ENCODE results near the gene FAF2.
"Not testable (repeated sequence)": the region's sequence is repeated elsewhere in the genome, so short reads cannot be mapped to it uniquely, and the experiment has no call there.

FAF2 gene

DNA sequence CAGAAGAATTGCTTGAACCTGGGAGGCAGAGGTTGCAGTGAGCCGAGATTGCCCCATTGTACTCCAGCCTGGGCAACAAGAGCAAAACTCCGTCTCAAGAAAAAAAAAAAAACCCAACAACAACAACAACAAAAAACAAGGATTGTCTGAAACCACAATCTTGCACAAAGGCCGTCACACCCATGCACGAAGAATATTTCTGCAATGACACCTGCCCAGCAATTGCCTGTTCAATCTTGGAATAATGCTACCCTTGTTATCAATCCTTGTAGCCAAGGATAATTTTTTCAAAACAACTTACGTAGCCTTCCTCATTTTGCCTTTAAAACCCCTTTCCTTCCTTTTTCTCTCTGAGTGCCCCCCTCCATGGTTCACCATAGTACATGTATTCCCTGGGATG is 28.1 kb upstream of the FAF2 start:
- no peak for DNase-seq

GRCh38 chr5:176420972-176421544 is 27.1 kb upstream of the FAF2 start:
- DNase-seq: peak; percentile 50

GRCh38 chr5:176424181-176424580 is 24.0 kb upstream of the FAF2 start:
- DNase-seq: no peak

- no peak for DNase-seq
Measured at GRCh38 chr5:176425138-176425537, 23.0 kb upstream of the FAF2 start.

DNA sequence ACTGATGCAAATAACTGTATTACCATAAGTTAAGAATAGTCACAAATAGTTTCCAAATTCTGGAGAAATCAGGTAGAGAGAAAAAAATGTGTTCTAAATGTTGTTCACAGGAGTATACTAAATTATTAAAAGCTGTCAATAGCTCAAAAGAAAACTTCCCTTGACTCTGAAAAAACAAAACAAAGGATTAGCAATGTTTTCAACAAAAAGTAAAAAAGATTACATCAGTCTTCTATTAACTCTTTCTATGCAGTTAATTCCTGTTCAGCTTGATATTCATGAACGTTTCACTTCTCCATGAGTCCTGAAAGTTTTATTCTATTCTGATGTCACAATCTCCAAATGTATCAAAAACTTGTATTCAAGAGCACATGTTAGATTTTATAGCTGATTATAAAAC is 22.4 kb upstream of the FAF2 start:
- DNase-seq: no peak

DNA sequence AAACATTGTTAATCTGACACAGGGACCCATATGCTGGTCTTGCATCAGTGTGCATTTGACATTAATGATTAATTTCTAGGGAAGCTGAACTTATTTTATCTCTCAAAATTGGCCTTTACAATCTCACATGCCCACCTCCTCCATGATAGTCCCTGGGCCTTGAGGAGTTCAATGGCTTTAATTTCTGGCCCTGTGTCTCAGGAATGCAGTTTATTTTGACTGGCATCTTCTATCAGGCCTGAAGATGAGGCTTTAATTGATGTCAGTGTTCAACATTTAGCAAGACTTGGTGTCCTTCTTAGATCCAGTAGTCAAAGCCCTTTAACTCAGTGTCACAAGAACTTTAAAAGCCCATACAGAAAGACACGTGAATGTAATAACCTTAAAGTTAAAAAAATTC is 21.3 kb upstream of the FAF2 start:
- DNase-seq: no peak

DNA sequence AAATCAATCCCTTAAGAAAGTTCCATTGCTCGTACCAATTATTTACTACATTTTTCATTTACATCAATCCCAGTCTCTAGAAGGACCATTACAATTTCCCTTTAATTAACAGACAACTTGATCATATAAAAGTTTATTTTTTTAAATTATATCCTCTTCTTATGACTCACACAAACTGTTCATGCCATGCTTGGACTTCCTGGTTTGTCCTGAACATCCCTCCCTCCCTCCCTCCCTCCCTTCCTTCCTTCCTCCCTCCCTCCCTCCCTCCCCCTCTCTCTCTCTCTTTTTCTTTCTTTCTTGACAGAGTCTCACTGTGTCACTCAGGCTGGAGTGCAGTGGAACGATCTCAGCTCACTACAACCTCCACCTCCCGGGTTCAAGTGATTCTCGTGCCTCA is 20.2 kb upstream of the FAF2 start:
- DNase-seq: no peak

- DNase-seq: no peak
Measured at GRCh38 chr5:176429972-176430371, 18.2 kb upstream of the FAF2 start.

DNA sequence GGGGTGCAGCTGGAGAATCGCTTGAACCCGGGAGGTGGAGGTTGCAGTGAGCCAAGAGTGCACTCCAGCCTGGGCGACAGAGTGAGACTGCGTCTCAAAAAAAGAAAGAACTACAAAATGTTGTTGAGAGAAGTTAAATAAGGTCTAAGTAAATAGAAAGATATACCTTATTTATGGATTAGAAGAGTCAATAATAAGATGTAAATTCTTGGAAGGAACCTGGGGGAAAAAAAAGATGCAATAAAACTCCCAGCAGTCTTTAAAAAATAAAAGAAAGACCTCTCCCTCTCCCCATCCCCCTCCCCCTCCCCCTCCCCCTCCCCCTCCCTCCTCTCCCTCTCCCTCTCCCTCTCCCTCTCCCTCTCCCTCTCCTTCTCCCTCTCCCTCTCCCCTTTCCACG is 15.5 kb upstream of the FAF2 start:
- no peak for DNase-seq

- no peak for DNase-seq
Measured at GRCh38 chr5:176436656-176437055, 11.5 kb upstream of the FAF2 start.

DNA sequence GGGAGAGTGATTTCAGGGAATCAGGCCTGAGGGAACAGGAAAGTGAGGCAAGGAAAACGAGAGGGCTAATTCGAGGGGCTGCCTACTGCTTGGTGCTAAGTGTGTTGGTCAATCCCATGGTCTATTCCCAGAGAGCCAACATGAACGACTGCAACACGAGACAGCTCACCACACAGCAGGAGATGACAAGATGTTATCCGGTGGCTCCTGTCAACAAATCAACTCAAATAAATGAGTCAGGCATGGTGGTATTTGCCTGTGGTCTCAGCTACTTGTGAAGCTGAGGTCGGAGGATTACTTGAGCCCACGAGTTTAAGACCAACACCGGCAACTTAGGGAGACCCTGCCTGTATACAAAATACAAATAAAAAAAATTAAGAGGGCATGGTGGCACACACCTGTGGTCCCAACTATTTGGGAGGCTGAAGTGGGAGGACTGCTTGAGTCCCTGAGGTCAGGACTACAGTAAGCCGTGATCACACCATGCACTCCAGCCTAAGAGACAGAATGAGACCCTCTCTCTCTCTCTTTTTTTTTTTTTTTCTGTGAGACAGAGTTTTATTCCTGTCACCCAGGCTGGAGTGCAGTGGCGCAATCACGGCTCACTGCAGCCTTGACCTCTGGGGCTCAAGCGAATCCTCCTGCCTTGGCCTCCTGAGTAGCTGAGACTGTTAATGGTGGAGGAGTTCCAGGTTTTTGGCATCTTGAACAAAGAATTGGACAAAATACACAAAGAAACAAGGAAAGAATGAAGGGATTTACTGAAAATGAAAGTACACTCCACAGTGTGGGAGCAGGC is 9.0 kb upstream of the FAF2 start:
- DNase-seq: no peak

- peak; percentile 61 for DNase-seq
Measured at GRCh38 chr5:176440927-176441706, 7.1 kb upstream of the FAF2 start.

DNA sequence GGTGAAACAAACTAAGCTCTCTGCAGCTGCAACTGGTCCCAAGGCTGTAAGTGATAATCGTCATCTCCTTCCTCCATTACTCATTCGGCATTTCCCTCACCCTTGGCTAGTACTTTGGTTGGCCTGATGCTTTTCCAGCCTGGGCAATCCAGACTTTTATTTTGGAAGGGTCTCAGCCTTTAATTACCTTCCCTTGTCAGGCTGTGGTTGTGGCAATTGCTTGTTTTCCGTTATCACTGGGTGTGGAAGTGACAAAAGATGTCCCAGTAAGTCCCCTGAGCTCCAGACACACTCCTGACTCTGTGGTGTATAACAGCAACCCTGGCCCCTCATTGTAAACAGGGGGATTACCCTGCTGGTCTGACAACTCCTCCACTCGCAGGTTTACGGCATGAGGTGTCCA is 6.3 kb upstream of the FAF2 start:
- DNase-seq: peak; percentile 47

DNA sequence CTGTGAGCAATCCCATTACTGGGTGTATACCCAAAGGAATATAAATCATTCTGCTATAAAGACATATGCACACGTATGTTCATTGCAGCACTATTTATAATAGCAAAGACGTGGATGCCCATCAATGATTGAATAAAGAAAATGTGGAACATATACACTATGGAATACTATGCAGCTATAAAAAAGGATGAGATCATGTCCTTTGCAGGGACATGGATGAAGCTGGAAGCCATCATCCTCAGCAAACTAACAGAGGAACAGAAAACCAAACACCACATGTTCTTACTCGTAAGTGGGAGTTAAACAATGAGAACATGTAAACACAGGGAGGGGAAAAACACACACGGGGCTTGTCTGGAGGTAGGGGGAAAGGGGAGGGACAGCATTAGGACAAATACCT is 5.3 kb upstream of the FAF2 start:
- not testable (repeated sequence) for DNase-seq

DNA sequence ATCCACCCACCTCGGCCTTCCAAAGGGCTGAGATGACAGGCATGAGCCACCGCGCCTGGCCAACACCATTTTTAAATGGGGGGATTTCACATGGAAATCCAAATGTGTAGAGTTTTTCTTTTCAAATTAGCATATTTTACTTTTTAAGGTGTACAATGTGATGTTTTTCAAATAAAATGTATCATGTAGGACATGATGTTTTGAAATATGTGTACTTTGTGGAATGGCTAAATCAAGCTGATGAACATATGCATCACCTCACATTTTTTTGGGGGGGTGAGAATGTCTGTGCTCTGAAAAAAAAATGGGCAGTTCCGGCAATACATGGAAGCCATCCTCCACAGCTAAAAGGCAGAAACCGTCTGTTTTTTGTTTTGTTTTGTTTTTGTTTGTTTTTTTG is 3.4 kb upstream of the FAF2 start:
- DNase-seq: no peak

GRCh38 chr5:176446028-176446665 is 2.0 kb upstream of the FAF2 start:
- DNase-seq: no peak

- DNase-seq: peak; percentile 75
Measured at GRCh38 chr5:176446884-176447590, 1.1 kb upstream of the FAF2 start.

DNA sequence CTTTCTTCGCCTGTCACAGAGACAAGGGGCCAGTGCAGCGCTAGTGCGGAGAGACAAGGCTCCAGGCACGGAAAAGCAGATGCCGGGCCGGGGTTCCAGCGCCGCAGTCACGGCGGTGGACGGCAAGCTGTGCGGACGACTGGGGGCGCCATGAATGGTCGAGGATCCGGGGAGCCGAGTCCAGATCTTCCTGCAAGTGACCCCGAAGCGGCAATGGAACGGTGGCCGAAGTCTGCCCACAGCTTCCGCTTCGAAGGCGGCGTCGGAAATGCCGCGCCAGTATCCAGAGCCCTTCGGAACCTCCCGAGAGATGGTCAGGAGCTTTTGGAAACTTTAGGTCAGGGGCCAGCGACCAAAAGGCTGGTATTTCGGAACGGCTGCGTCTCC is 601 bp upstream of the FAF2 start:
- no peak for DNase-seq

DNA sequence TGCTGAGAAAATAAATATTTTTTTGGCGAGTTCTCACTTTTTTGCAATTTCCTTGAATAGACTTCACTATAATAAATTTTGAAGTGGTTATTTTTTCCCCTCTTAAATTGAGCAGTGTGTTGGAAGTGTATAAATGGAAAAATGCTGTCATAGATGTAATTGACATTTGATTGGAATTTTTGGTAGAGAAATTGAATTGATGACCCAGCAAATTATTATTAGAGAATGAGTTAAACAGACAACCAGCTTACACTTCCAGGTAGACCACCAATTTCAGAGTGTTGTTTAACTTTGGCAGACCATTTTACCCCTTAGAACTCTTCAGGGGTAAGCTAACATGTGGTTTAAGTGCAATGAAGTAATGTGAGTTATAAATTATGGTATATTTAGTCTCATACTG is 1.9 kb downstream of the FAF2 start:
- no peak for DNase-seq

GRCh38 chr5:176454724-176455394 is 6.7 kb downstream of the FAF2 start:
- no peak for DNase-seq

DNA sequence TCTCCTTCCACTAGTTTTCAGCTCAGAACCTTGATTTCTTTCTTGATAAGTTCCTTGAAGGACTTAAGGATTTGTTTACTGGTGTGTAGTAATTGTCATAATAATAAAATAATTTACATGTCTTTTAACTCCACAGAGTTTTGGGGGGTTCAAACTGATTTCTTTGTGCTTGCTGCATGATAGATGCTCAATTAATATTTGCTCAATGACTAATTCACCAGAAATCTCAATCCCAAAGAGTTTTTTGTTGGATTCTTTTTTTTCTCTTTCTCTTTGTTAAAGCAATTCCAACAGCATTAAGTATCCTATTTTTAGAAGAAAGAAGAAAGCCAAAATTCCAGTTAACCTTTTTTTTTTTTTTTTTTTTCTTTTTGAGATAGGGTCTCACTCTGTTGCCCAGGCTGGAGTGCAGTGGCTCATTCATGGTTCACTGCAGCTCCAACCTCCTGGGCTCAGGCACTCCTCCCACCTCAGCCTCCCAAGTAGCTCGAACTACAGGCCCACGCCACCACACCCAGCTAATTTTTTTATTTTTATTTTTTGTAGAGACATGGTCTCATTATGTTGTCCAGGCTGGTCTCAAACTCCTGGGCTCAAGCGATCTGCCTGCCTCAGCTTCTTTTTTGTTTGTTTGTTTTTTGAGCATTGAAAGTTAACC is 10.8 kb downstream of the FAF2 start:
- no peak for DNase-seq

DNA sequence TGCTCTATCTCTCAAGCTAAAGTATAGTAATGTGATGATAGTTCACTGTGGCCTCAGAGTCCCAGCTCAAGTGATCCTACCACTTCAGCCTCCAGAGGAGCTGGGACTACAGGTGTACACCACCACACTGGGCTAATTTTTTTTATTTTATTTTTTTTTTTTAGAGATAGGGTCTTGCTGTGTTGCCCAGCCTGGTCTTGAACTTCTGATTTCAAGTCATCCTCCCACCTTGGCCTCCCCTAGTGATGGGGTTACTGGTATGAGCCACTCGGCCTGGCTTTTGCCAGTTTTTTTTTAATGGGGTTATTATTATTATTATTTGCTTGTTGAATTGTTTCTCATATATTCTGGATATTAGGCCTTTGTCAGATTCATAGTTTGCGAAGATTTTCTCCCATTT is 13.2 kb downstream of the FAF2 start:
- DNase-seq: no peak

Data from hematopoietic multipotent progenitor cell treated with erythropoietin and hydrocortisone succinate and interleukin-3 and kit ligand, for 8 days (in vitro differentiated cells).